Erythroblast (primary cell): Measurements from ENCODE around the gene KCTD16.

ENCODE experiments used
- GATA1 ChIP-seq: IDR thresholded peaks from 2 replicates; pipeline ENCODE4 v1.6.1; 2011; ENCODE audit warnings: low read depth, mild to moderate bottlenecking, control low read depth, low read length, moderate library complexity
- POLR2A ChIP-seq: IDR thresholded peaks from 2 replicates; pipeline ENCODE4 v1.6.1; 2011; ENCODE audit warnings: mild to moderate bottlenecking, low read length

DNA sequence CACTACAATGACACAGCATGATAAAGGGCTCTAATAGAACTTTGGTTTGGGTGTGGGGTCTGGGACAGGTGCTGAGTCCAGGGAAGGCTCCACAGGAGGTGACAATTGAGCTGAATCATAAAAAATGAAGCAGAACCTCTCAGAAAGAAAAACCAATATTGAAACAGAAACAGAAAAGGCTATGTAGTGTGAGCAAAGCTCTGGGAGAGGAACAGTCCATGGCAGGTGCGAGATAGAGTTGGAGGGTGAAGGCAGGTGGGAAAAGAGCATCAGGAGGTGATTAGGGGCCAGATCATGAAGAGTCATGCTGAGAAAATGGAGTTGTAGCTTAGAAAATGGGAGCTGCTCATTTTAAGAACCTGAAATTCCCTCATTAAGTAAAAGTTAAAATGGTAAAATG, 164.9 kb downstream of the KCTD16 start:
- TF ChIP-seq POLR2A (no peak), GATA1 (no peak)
